Gastroesophageal sphincter (tissue), 4 donors: ENCODE measurements around the gene KCNN3. TPM values are rescaled to one million over a fixed set of nuclear protein-coding genes. Genes with fewer than 3 reads are reported as not detected.

Experiments
- ATAC-seq: fragments of 150-250 bp; one replicate; pipeline ENCODE4 v1.9.1; 2016; ENCODE audit warnings: mild to moderate bottlenecking, moderate library complexity
- H3K27ac ChIP-seq, 4 donors: fragments of 200-600 bp; sonication (generic) in 3 of 4; 1 replicate in 3 of 4; 2 replicates in 1 of 4; pipeline ENCODE4 v1.5.1; 2016 to 2019
- H3K27me3 ChIP-seq: fragments of 200-600 bp; sonication (generic); one replicate; pipeline ENCODE4 v1.5.1; 2019
- H3K36me3 ChIP-seq, 2 donors: fragments of 200-600 bp; sonication (generic); one replicate each; pipeline ENCODE4 v1.5.1; 2019; ENCODE audit warnings: control low read depth in 1 of 2
- H3K4me1 ChIP-seq, 3 donors: fragments of 200-600 bp; sonication (generic); 1 replicate in 2 of 3; 2 replicates in 1 of 3; pipeline ENCODE4 v1.5.1; 2016 to 2019; ENCODE audit warnings: control low read depth in 2 of 3
- H3K4me3 ChIP-seq, 2 donors: fragments of 200-600 bp; sonication (generic); one replicate each; pipeline ENCODE4 v1.5.1; 2019; ENCODE audit warnings: mild to moderate bottlenecking in 1 of 2, moderate library complexity in 1 of 2
- H3K9me3 ChIP-seq, 3 donors: fragments of 200-600 bp; sonication (generic); one replicate each; pipeline ENCODE4 v1.5.1; 2017 to 2019; ENCODE audit warnings: control low read depth in 2 of 3
- CTCF ChIP-seq, 4 experiments: fragments of 200-600 bp in 2 of 4; fragments of 450-650 bp in 2 of 4; sonication (generic) in 1 of 4; IDR thresholded peaks; one replicate each; pipeline ENCODE4 v1.5.1; 2017 to 2019; ENCODE audit warnings: antibody characterized with exemption in 4 of 4, mild to moderate bottlenecking in 2 of 4, moderate library complexity in 2 of 4
- EP300 ChIP-seq: sonication (generic); formaldehyde crosslinking; IDR thresholded peaks from one replicate; pipeline ENCODE4 v1.6.1; 2017; ENCODE audit warnings: antibody characterized with exemption, mild to moderate bottlenecking
- POLR2A ChIP-seq, 2 donors: fragments of 450-650 bp; IDR thresholded peaks; one replicate each; pipeline ENCODE4 v1.6.1; 2017; ENCODE audit warnings: antibody characterized with exemption in 2 of 2, mild to moderate bottlenecking in 2 of 2, moderate library complexity in 1 of 2
- POLR2AphosphoS5 ChIP-seq: sonication (generic); formaldehyde crosslinking; IDR thresholded peaks from one replicate; pipeline ENCODE4 v1.6.1; 2017; ENCODE audit warnings: antibody characterized with exemption
- WGBS, 2 donors: methylation state at CpG; one replicate each; pipeline ENCODE4 v1.1.5; 2018; ENCODE audit warnings: low coverage in 1 of 2; 5-methylcytosine and 5-hydroxymethylcytosine counted together
- total RNA-seq, 4 donors: library from RNA; depleted of rRNA; stranded (reverse); fragments of >200 nt; gene quantifications; one replicate each; pipeline ENCODE4 v1.1.0, GENCODE V29; 2016

The KCNN3 gene
- total RNA-seq, 4 donors from 2014 or later, result 1.8 to 13.7 (median 8.1) TPM

- TF ChIP-seq POLR2AphosphoS5, result no peak
- TF ChIP-seq EP300, result no peak
- no peak for TF ChIP-seq POLR2A (IDR thresholded peaks at IDR 0.05)
- TF ChIP-seq CTCF (IDR thresholded peaks at IDR 0.05), result no peak
- H3K4me1 ChIP-seq, result peaks cover 0 to 28% (median 0%) of the 10 kb centered on the region in 3 donors
- H3K27me3 ChIP-seq, result peaks cover 4% of the 10 kb centered on the region
- no peak overlapping the region for H3K4me3 ChIP-seq
- 55 to 74% methylated on average over 8 to 12 of the region's 12 CpGs for WGBS, 2 donors
- peak overlapping the region in 1 of 4 donors; percentile 24 for H3K27ac ChIP-seq
- no peak for ATAC-seq
- no peaks in the 10 kb centered on the region for H3K9me3 ChIP-seq
- no peaks in the 10 kb centered on the region for H3K36me3 ChIP-seq
These were observed 63.0 kb downstream of the KCNN3 start for GRCh38 chr1:154807048-154807591.

- no peak overlapping the region for H3K4me3 ChIP-seq
- no peak for ATAC-seq
- 73 to 88% methylated on average over 1 to 3 of the region's 3 CpGs for WGBS, 2 donors
- TF ChIP-seq EP300 (no peak), CTCF (IDR thresholded peaks at IDR 0.05) (no peak), POLR2A (IDR thresholded peaks at IDR 0.05) (no peak), POLR2AphosphoS5 (no peak)
- H3K27ac ChIP-seq, result no peak overlapping the region
- peaks cover 0 to 28% (median 0%) of the 10 kb centered on the region in 3 donors for H3K4me1 ChIP-seq
- H3K36me3 ChIP-seq, result no peaks in the 10 kb centered on the region
- peaks cover 4% of the 10 kb centered on the region for H3K27me3 ChIP-seq
- H3K9me3 ChIP-seq, result no peaks in the 10 kb centered on the region
These were observed 63.7 kb downstream of the KCNN3 start for GRCh38 chr1:154806333-154806732.

DNA sequence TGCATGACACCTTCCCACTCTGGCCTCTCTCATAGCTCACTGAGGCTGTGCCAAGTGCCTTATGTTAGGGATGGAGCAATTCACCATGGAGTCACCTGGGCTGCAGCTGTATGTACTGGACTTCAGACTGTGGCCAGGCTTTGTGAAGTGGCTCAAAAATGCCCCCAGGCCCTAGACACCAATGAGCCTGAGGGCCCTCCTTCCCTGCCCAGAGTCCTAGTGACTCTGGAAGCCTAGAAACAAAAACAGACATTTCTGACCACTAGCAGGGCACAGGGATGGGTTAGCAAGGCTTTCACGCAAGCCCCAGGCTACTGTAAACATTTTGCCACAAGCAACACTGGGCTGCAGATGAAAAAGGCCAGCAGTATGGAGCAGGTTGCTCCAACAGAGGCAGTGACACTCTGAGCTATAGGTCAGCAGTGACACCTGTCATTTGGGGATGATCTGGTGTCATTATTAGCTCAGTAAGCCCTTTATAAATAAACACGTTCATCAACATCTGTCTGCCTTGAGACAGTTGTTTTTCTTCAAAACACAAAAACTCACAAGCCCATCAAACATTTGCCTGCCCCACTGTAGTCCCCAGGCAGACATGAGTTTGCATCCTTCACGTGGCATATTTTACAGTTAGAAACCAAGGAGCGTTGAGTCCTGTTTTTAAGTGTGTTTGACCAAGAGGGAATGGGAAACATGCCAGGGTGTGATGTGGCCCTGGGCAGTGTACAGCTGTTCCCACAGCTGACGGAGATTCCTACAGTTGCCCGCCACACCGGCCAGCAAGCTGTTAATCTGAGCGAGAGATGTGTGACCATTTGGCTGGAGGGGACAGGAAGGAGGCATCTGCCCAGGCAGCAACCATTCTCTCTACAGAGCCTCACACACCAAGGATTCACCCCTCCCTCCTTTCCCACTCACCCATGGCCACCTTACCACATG lies 66.8 kb downstream of the KCNN3 start:
- H3K27me3 ChIP-seq, result no peaks in the 10 kb centered on the region

DNA sequence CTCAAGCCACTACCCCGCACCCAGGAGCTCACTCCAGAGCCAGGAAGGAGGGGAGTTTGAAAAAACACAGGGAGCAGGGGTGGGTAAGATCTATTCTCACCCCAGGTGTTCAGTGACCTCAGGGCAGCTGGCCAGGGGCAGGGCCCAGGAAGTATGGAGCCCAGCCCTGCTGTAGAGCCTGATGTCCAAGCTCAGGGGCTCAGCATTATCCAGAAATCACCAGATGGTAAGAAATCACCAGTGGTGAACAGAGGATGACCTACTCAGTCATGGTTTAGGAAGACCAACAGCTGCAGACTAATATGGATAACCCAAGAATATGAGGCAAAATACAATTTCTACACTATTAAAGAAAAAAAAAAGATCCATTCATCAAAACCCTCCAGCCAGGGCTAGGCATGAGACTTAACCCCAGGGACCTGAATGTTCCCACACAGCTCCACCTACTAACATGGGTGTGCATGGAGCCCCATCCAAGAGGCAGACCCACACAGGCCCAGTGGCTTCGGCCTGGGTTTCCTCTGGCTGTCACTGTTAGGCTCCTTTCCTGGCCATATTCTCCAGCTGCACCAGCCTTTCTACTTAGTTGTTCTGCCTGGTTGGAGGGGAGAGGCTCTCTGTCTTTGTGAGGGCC lies 67.6 kb downstream of the KCNN3 start:
- no peaks in the 10 kb centered on the region for H3K36me3 ChIP-seq
- ATAC-seq, result no peak
- no peak overlapping the region for H3K4me3 ChIP-seq
- H3K9me3 ChIP-seq, result no peaks in the 10 kb centered on the region
- no peak for TF ChIP-seq POLR2AphosphoS5
- H3K4me1 ChIP-seq, result peaks cover 0 to 12% (median 0%) of the 10 kb centered on the region in 3 donors
- H3K27ac ChIP-seq, result no peak overlapping the region
- 0 to 88% methylated on average over 1 of the region's 2 CpGs for WGBS, 2 donors
- H3K27me3 ChIP-seq, result no peaks in the 10 kb centered on the region

More for the DNA sequence above, 66.8 kb downstream of the KCNN3 start:
- H3K9me3 ChIP-seq, result no peaks in the 10 kb centered on the region
- no peak overlapping the region for H3K4me3 ChIP-seq
- 60 to 89% methylated on average over 3 to 5 of the region's 8 CpGs for WGBS, 2 donors
- no peak for ATAC-seq
- no peaks in the 10 kb centered on the region for H3K36me3 ChIP-seq
- peaks cover 0 to 12% (median 0%) of the 10 kb centered on the region in 3 donors for H3K4me1 ChIP-seq
- TF ChIP-seq POLR2AphosphoS5, result no peak
- no peak for TF ChIP-seq CTCF (IDR thresholded peaks at IDR 0.05)
- TF ChIP-seq EP300, result no peak
- no peak for TF ChIP-seq POLR2A (IDR thresholded peaks at IDR 0.05)
- no peak overlapping the region for H3K27ac ChIP-seq

GRCh38 chr1:154801234-154802011 lies 68.7 kb downstream of the KCNN3 start:
- no peaks in the 10 kb centered on the region for H3K9me3 ChIP-seq
- no peaks in the 10 kb centered on the region for H3K36me3 ChIP-seq
- H3K4me3 ChIP-seq, result no peak overlapping the region
- WGBS, 2 donors, result 72 to 83% methylated on average over 3 to 5 of the region's 16 CpGs
- no peak for ATAC-seq
- TF ChIP-seq EP300, result no peak
- no peak for TF ChIP-seq POLR2AphosphoS5
- no peak for TF ChIP-seq CTCF (IDR thresholded peaks at IDR 0.05)
- TF ChIP-seq POLR2A (IDR thresholded peaks at IDR 0.05), result no peak
- H3K4me1 ChIP-seq, result peaks cover 0 to 3% (median 0%) of the 10 kb centered on the region in 3 donors
- H3K27me3 ChIP-seq, result no peaks in the 10 kb centered on the region
- H3K27ac ChIP-seq, result no peak overlapping the region
